Heart right ventricle (tissue), 16 donors: ENCODE data around the gene MZB1. TPM values are rescaled to one million over a fixed set of nuclear protein-coding genes. Genes with fewer than 3 reads are reported as not detected.

Source experiments
- ATAC-seq, 8 donors: fragments of 200-7000 bp; cut with Tn5 transposase; one replicate each; pipeline ENCODE4 v1.9.1; 2020; ENCODE audit warnings: mild to moderate bottlenecking in 8 of 8, moderate library complexity in 8 of 8, moderate number of reproducible peaks in 1 of 8
- DNase-seq, 2 donors: peaks; one replicate each; pipeline ENCODE4 v3.0.0-alpha.2; 2020
- H3K27ac ChIP-seq, 10 donors: fragments of 200-600 bp; sonication (generic) in 2 of 10; one replicate each; pipeline versions ENCODE4 v1.5.0 to v1.8.0; 2020 to 2022; ENCODE audit warnings: mild to moderate bottlenecking in 3 of 10
- H3K27me3 ChIP-seq, 7 donors: fragments of 200-600 bp; one replicate each; pipeline ENCODE4 v1.8.0; 2021 to 2022; ENCODE audit warnings: mild to moderate bottlenecking in 2 of 7
- H3K36me3 ChIP-seq, 9 donors: fragments of 200-600 bp; sonication (generic) in 1 of 9; one replicate each; pipeline versions ENCODE4 v1.5.0 to v1.8.0; 2020 to 2022; ENCODE audit warnings: mild to moderate bottlenecking in 2 of 9
- H3K4me1 ChIP-seq, 9 donors: fragments of 200-600 bp; sonication (generic) in 1 of 9; one replicate each; pipeline versions ENCODE4 v1.5.0 to v1.8.0; 2020 to 2022; ENCODE audit warnings: mild to moderate bottlenecking in 4 of 9
- H3K4me3 ChIP-seq, 10 donors: fragments of 200-600 bp; sonication (generic) in 2 of 10; one replicate each; pipeline versions ENCODE4 v1.5.0 to v1.8.0; 2020 to 2022; ENCODE audit warnings: mild to moderate bottlenecking in 7 of 10, moderate library complexity in 2 of 10
- H3K9me3 ChIP-seq, 11 donors: fragments of 200-600 bp in 10 of 11; sonication (generic) in 2 of 11; one replicate each; pipeline versions ENCODE4 v1.5.0 to v1.8.0; 2013 to 2022; ENCODE audit warnings: mild to moderate bottlenecking in 2 of 11, control low read depth in 1 of 11, moderate library complexity in 1 of 11
- CTCF ChIP-seq, 9 donors: fragments of 200-600 bp; sonication (generic) in 2 of 9; IDR thresholded peaks; one replicate each; pipeline versions ENCODE4 v1.5.0 to v1.8.0; 2021 to 2022; ENCODE audit warnings: antibody characterized with exemption in 9 of 9, mild to moderate bottlenecking in 5 of 9, moderate library complexity in 1 of 9
- WGBS, 2 donors: extraction: QIAGEN DNeasy Blood & Tissue Kit; methylation state at CpG; one replicate each; pipeline ENCODE4 v1.1.7; 2013; ENCODE audit warnings: inconsistent platforms in 1 of 2; 5-methylcytosine and 5-hydroxymethylcytosine counted together
- intact Hi-C, 10 donors: fragments of 100-400 bp; cut with DNase I; formaldehyde crosslinking; loops; one replicate each; pipeline versions ENCODE4 v1.11.1 to v1.14.2; 2022
- polyA plus RNA-seq, 2 donors: library from polyadenylated mRNA; stranded (reverse); fragments of 200-250 nt; gene quantifications; one replicate each; pipeline ENCODE4 v1.2.3, GENCODE V29; 2013
- total RNA-seq, 10 donors: library from RNA; stranded (reverse); fragmentation: NEBNext Ultra II Directional in 3 of 10; extraction: Animal tissue kit (Norgen Biotek cat#: 25700) in 3 of 10; gene quantifications; one replicate each; pipeline versions ENCODE4 v1.2.1 to v1.2.4, GENCODE V29; 2021 to 2023
- donor health status: Arrhythmogenic right ventricular cardiomyopathy.
- donor health status: ischemic (EF 13 %, LVEDD 7.1; RV severe dilation, severe dysfunction).
- donor health status: healthy with polysubstance abuse.
- donor health status: DM: no; HTN: yes; CAD: no.
- donor health status: DM: no; HTN: no; CAD: no.
- donor health status: ischemic (EF 25% LVEDD 6.9; RV normal size, moderate dysfunction).
- donor health status: ischemic (EF 25% LVEDD 5.7; RV mildly dilated, moderate dysfunction).
- donor health status: healthy.
- donor health status: DM: yes; HTN: yes; CAD: no.
- donor health status: Ischemic cardiomyopathy.
- donor health status: ischemic (EF 35%, LVEDD 5.7; RV mildly dilated, moderate dysfunction).
- donor health status: nonischemic (EF 11% LVEDD 7.7; RV severe dilation, severe dysfunction).
- donor health status: DM: yes; HTN: yes; CAD: no.
- donor health status: PGD.
- donor health status: ischemic (EF 29% LVEDD 5.4; RV normal size, mild dysfunction).
- donor health status: nonischemic (EF 23%, LVEDD 6.1; RV moderate dilation, normal function).

Gene MZB1
- total and polyA plus RNA-seq, 12 donors: 0.28 to 6.6 (median 0.66) TPM

GRCh38 chr5:139435676-139436075 lies 46.0 kb upstream of the MZB1 start:
- no peaks in the 10 kb centered on the region for H3K27me3 ChIP-seq
- H3K4me3 ChIP-seq: no peak overlapping the region
- peaks cover 0 to 16% (median 12%) of the 10 kb centered on the region in 9 donors for H3K4me1 ChIP-seq
- peaks cover 0 to 68% (median 22%) of the 10 kb centered on the region in 9 donors for H3K36me3 ChIP-seq
- no peaks in the 10 kb centered on the region for H3K9me3 ChIP-seq
- DNase-seq (no peak), ATAC-seq (no peak)
- H3K27ac ChIP-seq: no peak overlapping the region
- intact Hi-C loops: loop anchor here in 1 of 10 donors (5.0 kb wide), 1 partner anchor 47 kb away; the partner anchor contains the start of gene STING1
- no peak for TF ChIP-seq CTCF (IDR thresholded peaks at IDR 0.05)
- 95 to 97% methylated on average over 3 of the region's 3 CpGs for WGBS, 2 donors

GRCh38 chr5:139431706-139432105 lies 42.0 kb upstream of the MZB1 start:
- no peaks in the 10 kb centered on the region for H3K4me1 ChIP-seq
- TF ChIP-seq CTCF (IDR thresholded peaks at IDR 0.05): no peak
- 85% methylated on average over 1 of the region's 1 CpG for WGBS, 2 donors

GRCh38 chr5:139430015-139430414 lies 40.3 kb upstream of the MZB1 start:
- peaks cover 0 to 100% (median 37%) of the 10 kb centered on the region in 9 donors for H3K36me3 ChIP-seq
- H3K4me1 ChIP-seq: no peaks in the 10 kb centered on the region
- no peak for TF ChIP-seq CTCF (IDR thresholded peaks at IDR 0.05)
- no peak overlapping the region for H3K4me3 ChIP-seq
- no peak overlapping the region for H3K27ac ChIP-seq
- 78 to 83% methylated on average over 2 of the region's 2 CpGs for WGBS, 2 donors
- no peak for ATAC-seq
- H3K27me3 ChIP-seq: no peaks in the 10 kb centered on the region
- DNase-seq: no peak
- intact Hi-C loops: no loop called here
- no peaks in the 10 kb centered on the region for H3K9me3 ChIP-seq

More at GRCh38 chr5:139431706-139432105, 42.0 kb upstream of the MZB1 start:
- intact Hi-C loops: no loop called here
- Histone ChIP-seq H3K9me3 (no peaks in the 10 kb centered on the region), H3K27ac (no peak overlapping the region), H3K27me3 (no peaks in the 10 kb centered on the region), H3K36me3 (peaks cover 0 to 99% (median 38%) of the 10 kb centered on the region in 9 donors), H3K4me3 (no peak overlapping the region)
- DNase-seq (no peak), ATAC-seq (no peak)

- no peaks in the 10 kb centered on the region for H3K27me3 ChIP-seq
- intact Hi-C loops: loop anchor here in 7 of 10 donors (1.0 to 10.0 kb wide), 5 partner anchors 82 to 338 kb away; no protein-coding TSS in a partner anchor
- peaks cover 0 to 3% (median 0%) of the 10 kb centered on the region in 9 donors for H3K4me1 ChIP-seq
- no peak for TF ChIP-seq CTCF (IDR thresholded peaks at IDR 0.05)
- WGBS, 2 donors: 69 to 82% methylated on average over 8 of the region's 8 CpGs
- peaks cover 0 to 98% (median 28%) of the 10 kb centered on the region in 9 donors for H3K36me3 ChIP-seq
- no peaks in the 10 kb centered on the region for H3K9me3 ChIP-seq
- DNase-seq (no peak), ATAC-seq (no peak)
- H3K4me3 ChIP-seq: no peak overlapping the region
- no peak overlapping the region for H3K27ac ChIP-seq
Observed at GRCh38 chr5:139426203-139426885, 36.6 kb upstream of the MZB1 start.
